Measurements from ENCODE around the gene HMCN1. TPM values are rescaled to one million over a fixed set of nuclear protein-coding genes. Genes with fewer than 3 reads are reported as not detected.

Gene HMCN1
- polyA plus RNA-seq, result under 1 TPM in 2 of 3 donors, not detected in 1; 0.33 to 0.38 TPM

DNA sequence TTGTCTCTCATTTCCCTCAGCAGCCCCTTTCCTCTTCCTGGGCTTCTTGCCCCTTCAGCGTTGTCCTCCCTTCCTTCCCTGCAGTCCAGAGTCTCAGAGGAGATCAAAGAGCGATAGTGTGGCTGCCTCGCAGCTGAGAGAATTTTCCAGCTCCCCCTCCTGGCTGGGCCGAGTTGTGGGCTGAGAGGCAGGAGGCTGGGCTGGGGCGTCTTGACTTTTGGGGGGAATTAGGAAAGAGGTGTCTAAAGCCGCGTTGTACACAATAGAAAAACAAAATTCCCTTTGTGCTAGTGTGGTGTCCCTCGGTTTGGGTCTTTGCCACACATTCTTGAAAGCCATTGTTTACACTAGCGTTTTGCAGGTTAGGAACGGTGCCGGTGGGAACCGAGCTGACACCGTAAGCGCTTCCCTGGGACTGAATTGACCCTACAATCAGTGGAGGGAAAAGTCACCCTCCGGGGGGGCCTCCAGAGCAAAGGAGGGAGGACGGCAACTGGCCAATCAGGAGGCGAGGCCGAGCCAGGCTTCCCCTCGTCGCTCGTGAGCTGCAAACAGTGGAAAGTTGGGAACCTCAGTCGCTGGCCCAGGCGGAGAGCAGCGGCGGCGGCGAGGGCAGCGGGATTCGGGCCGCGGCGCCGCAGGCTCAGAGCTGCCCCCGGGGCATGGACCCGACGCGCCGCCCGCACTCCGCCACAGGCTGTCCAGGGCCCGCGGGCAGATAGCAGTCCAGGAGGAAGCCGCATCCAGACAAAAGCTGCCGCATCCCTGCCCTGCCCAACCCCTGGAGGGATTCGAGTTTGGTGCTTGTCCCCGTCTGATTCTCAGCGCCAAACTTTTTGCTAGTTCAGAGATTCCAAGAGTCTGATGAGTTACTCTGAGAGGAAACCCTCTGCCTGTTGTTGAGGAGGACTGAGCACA is at the start of gene HMCN1:
HMCN1 (plus strand) TSS at position 574 of the 918 bp plus-strand sequence. CDS start 389 bp downstream, outside the sequence.
- Mint-ChIP-seq H3K9me3 (peaks cover 15 to 34% (median 19%) of the 10 kb centered on the region in 6 donors), H3K36me3 (peaks cover 5 to 11% (median 7%) of the 10 kb centered on the region in 3 donors), H3K27me3 (ENCODE audit: low read depth in 3 of 3) (peaks cover 30 to 45% (median 33%) of the 10 kb centered on the region in 3 donors), H3K4me1 (peaks cover 12 to 23% of the 10 kb centered on the region in 2 donors), H3K4me3 (peak within 1 kb of the TSS; percentile 58 to 75 (median 64)), H3K27ac (no peak within 1 kb of the TSS)
- DNase-seq, result peak in 2 of 3 donors; percentile 1

- H3K36me3 Mint-ChIP-seq, result peaks cover 0 to 9% (median 4%) of the 10 kb centered on the region in 3 donors
- H3K4me3 Mint-ChIP-seq, result no peak overlapping the region
- H3K9me3 Mint-ChIP-seq, result no peaks in the 10 kb centered on the region
- DNase-seq, result no peak
- H3K27ac Mint-ChIP-seq, result no peak overlapping the region
- H3K4me1 Mint-ChIP-seq, result no peaks in the 10 kb centered on the region
- peaks cover 5 to 21% (median 14%) of the 10 kb centered on the region in 3 donors for H3K27me3 Mint-ChIP-seq (ENCODE audit: low read depth in 3 of 3)
Observed at GRCh38 chr1:185686821-185687778, 47.1 kb upstream of the HMCN1 start.

DNA sequence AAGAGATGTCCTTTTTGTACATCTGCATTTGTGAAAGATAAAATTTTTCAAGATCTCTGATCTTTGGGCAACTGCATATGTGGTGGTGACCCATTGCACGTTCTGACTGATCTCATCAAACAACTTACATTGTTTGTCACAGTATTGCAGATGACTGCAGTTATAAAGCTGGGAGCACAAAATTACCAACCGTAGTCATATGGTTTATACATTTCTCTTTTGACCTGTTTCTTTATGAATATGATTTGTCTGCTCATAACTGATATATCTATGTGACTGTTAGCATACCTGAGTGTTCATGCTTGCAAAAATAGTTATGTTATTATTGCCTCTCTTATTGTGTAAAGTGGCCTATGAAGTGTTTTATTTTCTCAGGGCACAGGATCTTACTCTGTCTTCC is 43.7 kb upstream of the HMCN1 start:
- Mint-ChIP-seq H3K36me3 (peaks cover 5 to 17% (median 16%) of the 10 kb centered on the region in 3 donors), H3K4me3 (no peak overlapping the region), H3K27me3 (ENCODE audit: low read depth in 3 of 3) (peaks cover 5 to 20% (median 17%) of the 10 kb centered on the region in 3 donors), H3K9me3 (peaks cover 0 to 10% (median 0%) of the 10 kb centered on the region in 6 donors), H3K4me1 (peaks cover 12 to 18% of the 10 kb centered on the region in 2 donors), H3K27ac (no peak overlapping the region)
- DNase-seq, result no peak

DNA sequence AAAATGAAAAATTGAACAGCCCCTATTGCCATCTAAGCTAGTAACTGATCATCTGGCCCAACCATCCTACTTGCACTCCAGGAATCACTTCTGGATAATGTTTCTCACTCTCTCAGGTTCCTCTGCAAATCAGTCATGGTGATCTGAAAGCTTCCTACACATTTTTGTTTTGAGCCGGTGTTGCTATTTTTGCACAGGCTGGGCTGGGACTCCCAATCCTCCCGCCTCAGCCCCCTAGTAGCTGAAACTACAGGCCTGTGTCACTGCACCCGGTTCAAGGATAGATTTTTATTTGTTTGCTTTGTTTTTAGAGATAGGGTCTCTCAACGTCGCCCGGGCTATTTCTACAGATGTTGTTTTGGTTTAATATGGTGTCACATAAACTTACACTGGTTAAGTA is 40.5 kb upstream of the HMCN1 start:
- H3K27me3 Mint-ChIP-seq (ENCODE audit: low read depth in 3 of 3), result peaks cover 9 to 24% (median 13%) of the 10 kb centered on the region in 3 donors
- DNase-seq, result no peak
- H3K27ac Mint-ChIP-seq, result peak overlapping the region; percentile 83 to 95 (median 90)
- H3K4me1 Mint-ChIP-seq, result peaks cover 12 to 18% of the 10 kb centered on the region in 2 donors
- H3K36me3 Mint-ChIP-seq, result peaks cover 5 to 18% (median 17%) of the 10 kb centered on the region in 3 donors
- H3K4me3 Mint-ChIP-seq, result peak overlapping the region; percentile 85 to 94 (median 88)
- H3K9me3 Mint-ChIP-seq, result peaks cover 0 to 10% (median 0%) of the 10 kb centered on the region in 6 donors

GRCh38 chr1:185694081-185694480 is 40.1 kb upstream of the HMCN1 start:
- Mint-ChIP-seq H3K27ac (peak overlapping the region; percentile 83 to 95 (median 90)), H3K36me3 (peaks cover 5 to 18% (median 17%) of the 10 kb centered on the region in 3 donors), H3K27me3 (ENCODE audit: low read depth in 3 of 3) (peaks cover 9 to 24% (median 13%) of the 10 kb centered on the region in 3 donors), H3K4me1 (peaks cover 12 to 18% of the 10 kb centered on the region in 2 donors), H3K4me3 (peak overlapping the region; percentile 85 to 94 (median 88)), H3K9me3 (peaks cover 0 to 10% (median 0%) of the 10 kb centered on the region in 6 donors)
- peak; percentile 38 to 48 (median 47) for DNase-seq

GRCh38 chr1:185695299-185695698 is 38.9 kb upstream of the HMCN1 start:
- peaks cover 9 to 24% (median 13%) of the 10 kb centered on the region in 3 donors for H3K27me3 Mint-ChIP-seq (ENCODE audit: low read depth in 3 of 3)
- H3K27ac Mint-ChIP-seq, result no peak overlapping the region
- H3K36me3 Mint-ChIP-seq, result peaks cover 5 to 18% (median 17%) of the 10 kb centered on the region in 3 donors
- H3K9me3 Mint-ChIP-seq, result peaks cover 0 to 10% (median 0%) of the 10 kb centered on the region in 6 donors
- H3K4me3 Mint-ChIP-seq, result peak overlapping the region in 1 of 5 donors; percentile 25
- peaks cover 12 to 18% of the 10 kb centered on the region in 2 donors for H3K4me1 Mint-ChIP-seq
- DNase-seq, result no peak

GRCh38 chr1:185696422-185697150 is 37.6 kb upstream of the HMCN1 start:
- Mint-ChIP-seq H3K27me3 (ENCODE audit: low read depth in 3 of 3) (peaks cover 5 to 22% (median 11%) of the 10 kb centered on the region in 3 donors), H3K27ac (peak overlapping the region in 1 of 6 donors; percentile 1), H3K36me3 (peaks cover 5 to 18% (median 14%) of the 10 kb centered on the region in 3 donors), H3K4me3 (no peak overlapping the region), H3K4me1 (peaks cover 12 to 18% of the 10 kb centered on the region in 2 donors), H3K9me3 (peaks cover 0 to 10% (median 0%) of the 10 kb centered on the region in 6 donors)
- no peak for DNase-seq

GRCh38 chr1:185699874-185700273 is 34.3 kb upstream of the HMCN1 start:
- H3K4me1 Mint-ChIP-seq, result no peaks in the 10 kb centered on the region
- no peak overlapping the region for H3K27ac Mint-ChIP-seq
- peaks cover 0 to 8% (median 0%) of the 10 kb centered on the region in 3 donors for H3K36me3 Mint-ChIP-seq
- H3K27me3 Mint-ChIP-seq (ENCODE audit: low read depth in 3 of 3), result peaks cover 5 to 9% (median 7%) of the 10 kb centered on the region in 3 donors
- H3K9me3 Mint-ChIP-seq, result peaks cover 0 to 1% (median 0%) of the 10 kb centered on the region in 6 donors
- H3K4me3 Mint-ChIP-seq, result no peak overlapping the region
- no peak for DNase-seq

DNA sequence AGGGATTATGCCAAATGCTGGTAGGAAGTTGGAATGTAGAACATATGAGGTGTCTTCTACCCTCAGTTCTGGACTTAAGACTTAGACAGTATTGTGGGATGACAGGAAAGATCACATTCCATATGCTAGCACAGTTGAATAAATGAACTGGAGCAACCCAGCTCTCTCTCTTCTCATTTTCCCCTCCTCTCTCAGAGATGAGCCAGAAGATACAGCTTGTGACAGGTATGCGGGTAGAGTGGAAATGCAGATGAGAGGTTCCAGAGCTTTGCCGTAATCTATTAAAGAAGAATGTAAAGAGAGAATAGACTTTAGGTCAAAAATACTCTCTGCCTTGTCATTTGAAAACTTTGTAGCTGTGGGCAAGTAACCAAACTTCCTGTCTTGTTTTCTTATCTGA is 32.5 kb upstream of the HMCN1 start:
- Mint-ChIP-seq H3K27me3 (ENCODE audit: low read depth in 3 of 3) (peaks cover 5 to 8% (median 8%) of the 10 kb centered on the region in 3 donors), H3K27ac (no peak overlapping the region), H3K9me3 (peaks cover 0 to 1% (median 0%) of the 10 kb centered on the region in 6 donors), H3K36me3 (peaks cover 0 to 1% (median 0%) of the 10 kb centered on the region in 3 donors), H3K4me3 (no peak overlapping the region), H3K4me1 (no peaks in the 10 kb centered on the region)
- no peak for DNase-seq

- DNase-seq, result no peak
- no peaks in the 10 kb centered on the region for H3K36me3 Mint-ChIP-seq
- H3K4me1 Mint-ChIP-seq, result no peaks in the 10 kb centered on the region
- H3K27me3 Mint-ChIP-seq (ENCODE audit: low read depth in 3 of 3), result peaks cover 0 to 5% (median 2%) of the 10 kb centered on the region in 3 donors
- no peak overlapping the region for H3K27ac Mint-ChIP-seq
- H3K9me3 Mint-ChIP-seq, result peaks cover 0 to 3% (median 0%) of the 10 kb centered on the region in 6 donors
- no peak overlapping the region for H3K4me3 Mint-ChIP-seq
Observed at GRCh38 chr1:185704181-185704580, 30.0 kb upstream of the HMCN1 start.

DNA sequence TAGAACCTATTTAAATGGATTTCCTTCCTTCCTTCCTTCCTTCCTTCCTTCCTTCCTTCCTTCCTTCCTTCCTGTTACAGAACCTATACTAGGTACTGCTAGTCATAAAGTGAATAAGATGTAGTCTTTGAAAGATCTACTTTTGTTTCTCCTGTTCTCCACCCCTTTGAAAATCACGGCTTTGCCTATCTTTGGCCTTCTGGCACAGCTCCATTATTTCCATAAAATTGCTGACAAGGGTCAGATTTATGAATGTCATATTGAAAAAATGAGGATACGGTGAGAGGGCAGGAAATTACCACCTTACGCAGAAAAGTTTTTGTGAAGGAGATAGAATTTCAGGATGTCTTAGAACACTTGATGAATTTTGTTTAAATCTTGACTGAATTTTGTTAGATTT is 18.1 kb upstream of the HMCN1 start:
- no peak for DNase-seq
- Mint-ChIP-seq H3K9me3 (peaks cover 0 to 6% (median under 1%) of the 10 kb centered on the region in 6 donors), H3K27ac (no peak overlapping the region), H3K4me1 (no peaks in the 10 kb centered on the region), H3K4me3 (no peak overlapping the region), H3K27me3 (ENCODE audit: low read depth in 3 of 3) (peaks cover 3 to 11% (median 4%) of the 10 kb centered on the region in 3 donors), H3K36me3 (peaks cover 0 to 3% (median 0%) of the 10 kb centered on the region in 3 donors)

GRCh38 chr1:185719021-185719420 is 15.2 kb upstream of the HMCN1 start:
- Mint-ChIP-seq H3K4me3 (no peak overlapping the region), H3K36me3 (no peaks in the 10 kb centered on the region), H3K9me3 (peaks cover 0 to 1% (median 0%) of the 10 kb centered on the region in 6 donors), H3K27me3 (ENCODE audit: low read depth in 3 of 3) (peaks cover 1 to 14% (median 7%) of the 10 kb centered on the region in 3 donors), H3K4me1 (no peaks in the 10 kb centered on the region), H3K27ac (no peak overlapping the region)
- no peak for DNase-seq

All from immature natural killer cell (primary cell).